Spinal cord (tissue), 10 donors: ENCODE results near the gene FOXM1. TPM values are rescaled to one million over a fixed set of nuclear protein-coding genes. Genes with fewer than 3 reads are reported as not detected.

Source experiments
- DNase-seq, 6 donors: peaks; one replicate each; pipeline versions ENCODE4 v3.0.0 to v3.0.0-alpha.2; 2013 to 2015; ENCODE audit warnings: low spot score in 6 of 6, low read depth in 4 of 6
- H3K27ac ChIP-seq: one replicate; pipeline ENCODE4 v1.5.1; 2013; ENCODE audit warnings: low read depth, low read length, control low read depth
- H3K27me3 ChIP-seq: one replicate; pipeline ENCODE4 v1.6.1; 2013; ENCODE audit warnings: low read length; ENCODE audit not compliant: control insufficient read depth, insufficient read depth
- H3K36me3 ChIP-seq: one replicate; pipeline ENCODE4 v1.6.1; 2013; ENCODE audit warnings: low read length; ENCODE audit not compliant: control insufficient read depth, insufficient read depth
- H3K4me1 ChIP-seq: one replicate; pipeline ENCODE4 v1.6.1; 2013; ENCODE audit warnings: low read length; ENCODE audit not compliant: control insufficient read depth, insufficient read depth
- H3K4me3 ChIP-seq: one replicate; pipeline ENCODE4 v1.5.1; 2013; ENCODE audit warnings: low read depth, low read length, control low read depth
- H3K9me3 ChIP-seq: one replicate; pipeline ENCODE4 v1.6.1; 2013; ENCODE audit warnings: low read length; ENCODE audit not compliant: control insufficient read depth, insufficient read depth
- WGBS: methylation state at CpG from one replicate; pipeline ENCODE4 v1.1.5; 2013; ENCODE audit warnings: missing lambda C conversion rate; ENCODE audit not compliant: insufficient coverage; 5-methylcytosine and 5-hydroxymethylcytosine counted together
- polyA plus RNA-seq, 2 donors: library from polyadenylated mRNA; unstranded; fragments of 120-200 nt; gene quantifications; one replicate each; pipeline ENCODE4 v1.2.1, GENCODE V29; 2013; ENCODE audit not compliant: insufficient read length in 2 of 2
- total RNA-seq, 2 donors: library from RNA; depleted of rRNA in 1 of 2; stranded (reverse); fragments of 120-200 nt in 1 of 2; fragments of >200 nt in 1 of 2; gene quantifications; one replicate each; pipeline versions ENCODE4 v1.2.3 to v1.2.4, GENCODE V29; 2013 to 2014
- donor health status: healthy.

FOXM1 gene
- total and polyA plus RNA-seq, 4 donors, result 3.0 to 28.8 (median 19.2) TPM

GRCh38 chr12:2851931-2852330, 25.0 kb downstream of the FOXM1 start:
- no CpG with 5 or more reads among the region's 3 CpGs for WGBS
- no peak overlapping the region for H3K27ac ChIP-seq
- DNase-seq, result no peak

GRCh38 chr12:2845280-2845679, 31.7 kb downstream of the FOXM1 start:
- H3K4me1 ChIP-seq, result peaks cover 33% of the 10 kb centered on the region
- H3K27me3 ChIP-seq, result no peaks in the 10 kb centered on the region
- H3K36me3 ChIP-seq, result no peaks in the 10 kb centered on the region
- H3K9me3 ChIP-seq, result no peaks in the 10 kb centered on the region
- WGBS, result 34% methylated on average over 3 of the region's 6 CpGs
- peak in 1 of 6 donors; percentile 34 for DNase-seq
- no peak overlapping the region for H3K4me3 ChIP-seq
- H3K27ac ChIP-seq, result peak overlapping the region; percentile 69

More at GRCh38 chr12:2851931-2852330, 25.0 kb downstream of the FOXM1 start:
- Histone ChIP-seq H3K27me3 (no peaks in the 10 kb centered on the region), H3K36me3 (peaks cover 5% of the 10 kb centered on the region), H3K4me3 (no peak overlapping the region), H3K4me1 (peaks cover 6% of the 10 kb centered on the region), H3K9me3 (no peaks in the 10 kb centered on the region)

- WGBS, result 87% methylated on average over 8 of the region's 9 CpGs
- no peak for DNase-seq
- Histone ChIP-seq H3K27me3 (no peaks in the 10 kb centered on the region), H3K9me3 (no peaks in the 10 kb centered on the region), H3K4me1 (peaks cover 33% of the 10 kb centered on the region), H3K36me3 (no peaks in the 10 kb centered on the region), H3K27ac (peak overlapping the region; percentile 69), H3K4me3 (no peak overlapping the region)
Observed at GRCh38 chr12:2844786-2845185, 32.2 kb downstream of the FOXM1 start.

DNA sequence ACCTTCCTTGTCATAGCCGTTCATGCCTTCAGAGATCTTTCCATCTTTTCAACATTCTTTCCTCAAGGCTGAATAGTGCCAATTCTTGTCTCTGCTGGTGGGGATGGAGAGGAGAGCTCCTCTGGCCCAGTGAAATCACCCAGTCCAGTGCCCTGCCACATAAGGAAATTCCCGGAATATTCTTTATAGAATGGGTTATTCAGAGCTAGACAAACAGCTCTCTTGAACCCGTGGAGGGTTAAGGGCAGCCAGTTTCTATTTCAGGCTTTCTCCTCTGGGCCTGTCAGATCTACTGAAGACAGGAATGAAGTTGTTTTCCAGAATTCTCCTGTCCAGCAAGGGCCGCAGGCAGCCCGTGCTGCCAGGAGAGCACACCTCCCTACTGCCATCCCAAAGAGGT, 34.0 kb downstream of the FOXM1 start:
- Histone ChIP-seq H3K9me3 (no peaks in the 10 kb centered on the region), H3K27ac (peak overlapping the region; percentile 83), H3K36me3 (no peaks in the 10 kb centered on the region), H3K4me3 (no peak overlapping the region), H3K27me3 (no peaks in the 10 kb centered on the region), H3K4me1 (peaks cover 33% of the 10 kb centered on the region)
- no peak for DNase-seq
- 90% methylated on average over 4 of the region's 5 CpGs for WGBS

GRCh38 chr12:2841056-2841650, 35.8 kb downstream of the FOXM1 start:
- Histone ChIP-seq H3K36me3 (no peaks in the 10 kb centered on the region), H3K9me3 (no peaks in the 10 kb centered on the region), H3K4me1 (peaks cover 28% of the 10 kb centered on the region), H3K27me3 (no peaks in the 10 kb centered on the region), H3K27ac (peak overlapping the region; percentile 57), H3K4me3 (no peak overlapping the region)
- peak in 2 of 6 donors; percentile 49 to 50 for DNase-seq
- WGBS, result 4% methylated on average over 6 of the region's 9 CpGs

DNA sequence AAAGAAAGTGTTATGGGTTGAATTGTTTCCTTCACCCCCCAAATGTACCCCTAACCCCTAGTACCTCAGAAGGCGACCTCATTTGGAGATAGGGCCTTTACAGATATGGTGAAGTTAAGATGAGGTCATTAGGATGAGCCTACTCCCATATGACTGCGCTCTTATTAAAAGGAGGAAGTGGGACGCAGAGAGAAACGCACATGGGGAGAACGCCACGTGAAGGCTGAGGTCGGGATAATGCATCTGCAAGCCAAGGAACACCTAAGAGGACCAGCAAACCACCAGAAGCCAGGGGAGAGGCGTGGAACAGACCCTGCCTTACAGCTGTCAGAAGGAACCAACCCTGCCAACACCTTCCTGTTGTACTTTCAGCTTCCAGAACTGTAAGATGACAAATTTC, 40.4 kb downstream of the FOXM1 start:
- no peak overlapping the region for H3K4me3 ChIP-seq
- peaks cover 32% of the 10 kb centered on the region for H3K4me1 ChIP-seq
- no peaks in the 10 kb centered on the region for H3K27me3 ChIP-seq
- WGBS, result 82% methylated on average over 7 of the region's 8 CpGs
- no peaks in the 10 kb centered on the region for H3K9me3 ChIP-seq
- H3K36me3 ChIP-seq, result peaks cover 1% of the 10 kb centered on the region
- H3K27ac ChIP-seq, result no peak overlapping the region
- no peak for DNase-seq

DNA sequence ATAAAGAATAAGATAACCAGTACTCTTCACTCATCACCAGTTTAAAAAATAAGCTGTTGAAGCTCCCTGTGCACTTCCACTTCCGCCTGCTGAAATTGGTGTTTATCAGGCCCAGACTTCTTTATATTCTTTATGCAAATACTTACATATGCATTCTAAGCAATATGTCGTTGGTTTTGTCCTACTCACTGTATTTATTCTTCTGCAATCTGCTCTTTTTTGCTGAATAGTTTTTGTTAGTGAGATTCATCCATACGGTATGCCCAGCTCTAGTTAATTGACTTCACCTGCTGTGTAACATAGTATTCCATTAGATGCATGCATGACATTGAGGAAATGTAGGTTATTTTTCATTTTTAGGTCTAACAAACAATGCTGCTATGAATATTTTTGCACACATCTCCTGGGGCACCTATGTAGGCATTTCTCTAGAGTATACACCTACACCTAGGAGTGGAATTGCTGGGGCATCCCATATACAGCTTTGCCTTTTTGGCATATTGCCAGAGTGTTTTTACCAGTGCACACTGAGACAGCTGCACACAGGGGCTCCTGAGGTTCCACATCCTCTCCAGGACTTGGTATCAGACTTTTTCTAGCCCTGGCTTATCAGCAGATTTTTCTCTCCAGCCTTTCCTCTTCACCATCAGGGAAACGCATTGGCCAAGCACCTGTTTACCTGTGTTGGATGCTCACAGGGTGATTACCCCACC, 41.1 kb downstream of the FOXM1 start:
- peaks cover 3% of the 10 kb centered on the region for H3K36me3 ChIP-seq
- H3K27ac ChIP-seq, result no peak overlapping the region
- H3K27me3 ChIP-seq, result no peaks in the 10 kb centered on the region
- peaks cover 28% of the 10 kb centered on the region for H3K4me1 ChIP-seq
- H3K9me3 ChIP-seq, result no peaks in the 10 kb centered on the region
- peak in 2 of 6 donors; percentile 49 to 56 for DNase-seq
- H3K4me3 ChIP-seq, result no peak overlapping the region
- 70% methylated on average over 2 of the region's 4 CpGs for WGBS

DNA sequence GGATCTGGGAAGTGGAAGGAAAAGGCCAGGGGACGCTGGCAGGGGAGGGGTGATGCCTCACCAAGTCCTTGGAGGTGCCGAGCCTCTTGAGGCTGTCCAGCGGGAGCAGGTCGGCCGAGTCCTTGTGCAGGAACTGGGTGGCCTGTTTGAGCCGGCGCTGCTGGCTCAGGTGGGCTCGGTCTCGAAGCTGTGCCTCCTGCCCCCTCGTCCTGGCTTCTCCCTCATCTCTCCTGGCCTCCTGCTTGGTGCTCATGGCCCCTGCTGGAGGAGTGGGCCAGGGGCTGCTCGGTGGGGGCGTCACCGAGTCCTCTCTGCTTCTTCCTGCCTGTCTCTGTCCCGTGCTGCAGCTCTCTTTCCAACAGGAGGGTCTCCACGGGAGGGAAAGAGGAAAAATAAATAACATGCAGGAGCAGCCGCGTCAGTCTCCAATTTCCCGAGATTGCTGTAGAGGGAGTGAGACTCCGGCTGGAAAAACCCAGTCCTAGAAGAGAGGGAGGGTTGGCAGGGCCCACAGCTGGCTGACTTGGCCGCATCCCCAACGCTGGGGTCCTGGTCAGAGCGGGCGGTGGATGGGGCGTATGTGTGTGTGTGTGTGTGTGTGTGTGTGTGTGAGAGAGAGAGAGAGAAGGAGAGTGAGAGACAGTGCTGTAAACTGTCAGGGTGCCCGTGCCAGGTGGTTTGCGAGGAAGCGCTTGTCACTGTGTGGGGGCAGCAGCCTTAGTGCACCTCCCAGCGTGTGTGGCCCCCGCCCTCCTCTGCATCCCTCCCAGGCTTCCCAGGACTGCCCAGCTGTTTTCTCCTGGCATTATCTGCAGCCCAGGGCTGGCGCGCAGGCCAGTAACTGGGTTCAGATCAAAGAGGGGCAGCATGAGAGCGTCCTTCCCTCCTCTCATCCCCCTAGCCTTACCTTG, 42.1 kb downstream of the FOXM1 start, which contains the start of gene NRIP2:
TSS of gene NRIP2 (minus strand) at position 455 of the 911 bp plus-strand sequence. CDS start at position 403, 52 bp downstream.
- H3K4me3 ChIP-seq, result peak within 1 kb of the TSS; percentile 17
- H3K9me3 ChIP-seq, result no peaks in the 10 kb centered on the region
- peak within 1 kb of the TSS; percentile 80 for H3K27ac ChIP-seq
- peaks cover 27% of the 10 kb centered on the region for H3K4me1 ChIP-seq
- peaks cover 9% of the 10 kb centered on the region for H3K36me3 ChIP-seq
- no peaks in the 10 kb centered on the region for H3K27me3 ChIP-seq
- WGBS, result 14% methylated on average over 30 of the region's 32 CpGs
- DNase-seq, result peak in 5 of 6 donors; percentile 46 to 91 (median 64)

- WGBS, result 74% methylated on average over 3 of the region's 9 CpGs
- DNase-seq, result no peak
- no peak overlapping the region for H3K4me3 ChIP-seq
- H3K4me1 ChIP-seq, result peaks cover 27% of the 10 kb centered on the region
- no peaks in the 10 kb centered on the region for H3K9me3 ChIP-seq
- H3K27me3 ChIP-seq, result no peaks in the 10 kb centered on the region
- H3K36me3 ChIP-seq, result peaks cover 16% of the 10 kb centered on the region
- peak overlapping the region; percentile 80 for H3K27ac ChIP-seq
Observed at GRCh38 chr12:2833810-2834209, 43.2 kb downstream of the FOXM1 start.
